Adrenal gland (tissue), 5 donors: ENCODE data around the gene MUC5B.

Experiments
- POLR2A ChIP-seq, 2 donors: fragments of 450-650 bp; IDR thresholded peaks; one replicate each; pipeline ENCODE4 v1.6.1; 2017; ENCODE audit warnings: antibody characterized with exemption in 2 of 2, mild to moderate bottlenecking in 2 of 2, moderate library complexity in 1 of 2
- TF ChIP-seq, protein P1 (sequence below), 6 experiments: fragments of 450-650 bp in 4 of 6; fragments of 200-600 bp in 2 of 6; sonication (generic) in 1 of 6; IDR thresholded peaks; 1 replicate in 5 of 6; 2 replicates in 1 of 6; pipeline versions ENCODE4 v1.5.1 to v1.8.0; 2016 to 2021; ENCODE audit warnings: antibody characterized with exemption in 6 of 6, mild to moderate bottlenecking in 2 of 6, moderate library complexity in 1 of 6
- donor health status: DM: no; HTN: no; CAD: no.

DNA sequence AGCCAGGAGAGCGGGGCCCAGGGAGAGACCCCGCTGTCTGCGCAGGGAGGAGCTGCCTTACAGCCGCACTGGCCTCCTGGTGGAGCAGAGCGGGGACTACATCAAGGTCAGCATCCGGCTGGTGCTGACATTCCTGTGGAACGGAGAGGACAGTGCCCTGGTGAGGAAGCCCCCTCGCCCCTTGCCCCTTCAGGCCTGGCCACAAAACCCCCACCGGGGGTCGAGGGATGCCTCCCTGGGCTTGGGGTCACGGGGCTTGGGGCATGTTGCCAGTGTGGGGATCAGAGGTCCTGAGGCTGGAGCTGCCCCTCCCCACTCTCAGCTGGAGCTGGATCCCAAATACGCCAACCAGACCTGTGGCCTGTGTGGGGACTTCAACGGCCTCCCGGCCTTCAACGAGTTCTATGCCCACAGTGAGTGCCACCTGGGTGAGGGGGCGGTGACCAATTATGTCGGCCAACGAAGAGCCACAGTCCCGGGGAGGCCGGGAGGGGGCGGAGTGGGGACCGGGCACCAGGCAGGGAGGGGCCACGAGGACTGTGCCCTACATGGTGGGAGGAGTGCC is 4.2 kb downstream of the MUC5B start:
- TF ChIP-seq, protein P1, sequence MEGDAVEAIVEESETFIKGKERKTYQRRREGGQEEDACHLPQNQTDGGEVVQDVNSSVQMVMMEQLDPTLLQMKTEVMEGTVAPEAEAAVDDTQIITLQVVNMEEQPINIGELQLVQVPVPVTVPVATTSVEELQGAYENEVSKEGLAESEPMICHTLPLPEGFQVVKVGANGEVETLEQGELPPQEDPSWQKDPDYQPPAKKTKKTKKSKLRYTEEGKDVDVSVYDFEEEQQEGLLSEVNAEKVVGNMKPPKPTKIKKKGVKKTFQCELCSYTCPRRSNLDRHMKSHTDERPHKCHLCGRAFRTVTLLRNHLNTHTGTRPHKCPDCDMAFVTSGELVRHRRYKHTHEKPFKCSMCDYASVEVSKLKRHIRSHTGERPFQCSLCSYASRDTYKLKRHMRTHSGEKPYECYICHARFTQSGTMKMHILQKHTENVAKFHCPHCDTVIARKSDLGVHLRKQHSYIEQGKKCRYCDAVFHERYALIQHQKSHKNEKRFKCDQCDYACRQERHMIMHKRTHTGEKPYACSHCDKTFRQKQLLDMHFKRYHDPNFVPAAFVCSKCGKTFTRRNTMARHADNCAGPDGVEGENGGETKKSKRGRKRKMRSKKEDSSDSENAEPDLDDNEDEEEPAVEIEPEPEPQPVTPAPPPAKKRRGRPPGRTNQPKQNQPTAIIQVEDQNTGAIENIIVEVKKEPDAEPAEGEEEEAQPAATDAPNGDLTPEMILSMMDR (IDR thresholded peaks at IDR 0.05), result no peak
- TF ChIP-seq POLR2A (IDR thresholded peaks at IDR 0.05), result no peak
